ENCODE measurements around the gene CHMP4B. TPM values are rescaled to one million over a fixed set of nuclear protein-coding genes. Genes with fewer than 3 reads are reported as not detected.

The CHMP4B gene
- total RNA-seq, 3 donors from 2014 or later (not counting 1 experiment from before 2014, with no cell fraction given), result 63.7 to 74.0 (median 70.0) TPM

GRCh38 chr20:33900521-33901131 is 89.5 kb downstream of the CHMP4B start:
- H3K27ac Mint-ChIP-seq, result no peak overlapping the region
- no peaks in the 10 kb centered on the region for H3K9me3 Mint-ChIP-seq

GRCh38 chr20:33901132-33901523 is 90.0 kb downstream of the CHMP4B start:
- Mint-ChIP-seq H3K4me3 (no peak overlapping the region), H3K4me1 (no peaks in the 10 kb centered on the region), H3K27ac (no peak overlapping the region), H3K9me3 (no peaks in the 10 kb centered on the region), H3K27me3 (ENCODE audit: low read depth in 2 of 2) (peaks cover 14 to 18% of the 10 kb centered on the region in 2 donors), H3K36me3 (no peaks in the 10 kb centered on the region)
- no peaks in the 10 kb centered on the region for H3K9me3 ChIP-seq (ENCODE audit: control insufficient read depth, insufficient read depth, low read length)
- H3K27ac ChIP-seq (ENCODE audit: low read length), result no peak overlapping the region
- H3K4me3 ChIP-seq (ENCODE audit: low read length), result no peak overlapping the region
- H3K4me1 ChIP-seq (ENCODE audit: control insufficient read depth, insufficient read depth, low read length), result no peaks in the 10 kb centered on the region
- WGBS (ENCODE audit: insufficient coverage), result 53% methylated on average over 4 of the region's 4 CpGs
- H3K36me3 ChIP-seq (ENCODE audit: control insufficient read depth, insufficient read depth, low read length), result no peaks in the 10 kb centered on the region
- no peak for TF ChIP-seq CTCF (IDR thresholded peaks at IDR 0.05)
- intact Hi-C loops (cut with micrococcal nuclease), result no loop called here
- H3K27me3 ChIP-seq (ENCODE audit: control insufficient read depth, insufficient read depth, low read length), result no peaks in the 10 kb centered on the region
- no peak for DNase-seq
- ATAC-seq, result no peak

More at GRCh38 chr20:33900521-33901131, 89.5 kb downstream of the CHMP4B start:
- ATAC-seq (no peak), DNase-seq (no peak)
- Histone ChIP-seq H3K4me3 (ENCODE audit: low read length) (no peak overlapping the region), H3K27me3 (ENCODE audit: control insufficient read depth, insufficient read depth, low read length) (no peaks in the 10 kb centered on the region), H3K9me3 (ENCODE audit: control insufficient read depth, insufficient read depth, low read length) (no peaks in the 10 kb centered on the region), H3K36me3 (ENCODE audit: control insufficient read depth, insufficient read depth, low read length) (no peaks in the 10 kb centered on the region), H3K27ac (ENCODE audit: low read length) (no peak overlapping the region), H3K4me1 (ENCODE audit: control insufficient read depth, insufficient read depth, low read length) (no peaks in the 10 kb centered on the region)
- H3K4me3 Mint-ChIP-seq, result no peak overlapping the region
- H3K4me1 Mint-ChIP-seq, result no peaks in the 10 kb centered on the region
- no peaks in the 10 kb centered on the region for H3K36me3 Mint-ChIP-seq
- H3K27me3 Mint-ChIP-seq (ENCODE audit: low read depth in 2 of 2), result peaks cover 14 to 18% of the 10 kb centered on the region in 2 donors
- WGBS (ENCODE audit: insufficient coverage), result 68% methylated on average over 8 of the region's 10 CpGs
- TF ChIP-seq CTCF (IDR thresholded peaks at IDR 0.05), result no peak
- intact Hi-C loops (cut with micrococcal nuclease), result no loop called here

GRCh38 chr20:33902011-33902410 is 90.9 kb downstream of the CHMP4B start:
- Mint-ChIP-seq H3K36me3 (no peaks in the 10 kb centered on the region), H3K4me3 (no peak overlapping the region), H3K4me1 (no peaks in the 10 kb centered on the region), H3K27ac (no peak overlapping the region), H3K27me3 (ENCODE audit: low read depth in 2 of 2) (peaks cover 14 to 18% of the 10 kb centered on the region in 2 donors), H3K9me3 (no peaks in the 10 kb centered on the region)
- no peak for TF ChIP-seq CTCF (IDR thresholded peaks at IDR 0.05)
- no peaks in the 10 kb centered on the region for H3K36me3 ChIP-seq (ENCODE audit: control insufficient read depth, insufficient read depth, low read length)
- 91% methylated on average over 3 of the region's 3 CpGs for WGBS (ENCODE audit: insufficient coverage)
- H3K4me1 ChIP-seq (ENCODE audit: control insufficient read depth, insufficient read depth, low read length), result no peaks in the 10 kb centered on the region
- DNase-seq (no peak), ATAC-seq (no peak)
- intact Hi-C loops (cut with micrococcal nuclease), result no loop called here
- no peaks in the 10 kb centered on the region for H3K27me3 ChIP-seq (ENCODE audit: control insufficient read depth, insufficient read depth, low read length)
- no peaks in the 10 kb centered on the region for H3K9me3 ChIP-seq (ENCODE audit: control insufficient read depth, insufficient read depth, low read length)
- H3K4me3 ChIP-seq (ENCODE audit: low read length), result no peak overlapping the region
- no peak overlapping the region for H3K27ac ChIP-seq (ENCODE audit: low read length)

Other genes starting within 250 kb of the CHMP4B start
- under 1 TPM; 0.25 to 0.41 (median 0.33) TPM for gene C20orf144, start 149.0 kb upstream of the CHMP4B start, total RNA-seq
- gene ACTL10, start 144.4 kb upstream of the CHMP4B start, total RNA-seq, result 1 to 10 TPM in 2 of 3 donors, under 1 TPM in 1; 0.80 to 2.2 (median 1.1) TPM
- gene NECAB3, start 136.9 kb upstream of the CHMP4B start, total RNA-seq, result 10 to 100 TPM in 2 of 3 donors, 1 to 10 TPM in 1; 9.7 to 18.1 (median 13.4) TPM
- gene E2F1, start 125.0 kb upstream of the CHMP4B start, total RNA-seq, result 1 to 10 TPM; 4.6 to 5.6 (median 4.7) TPM
- gene PXMP4, start 91.0 kb upstream of the CHMP4B start, total RNA-seq, result 1 to 10 TPM; 4.7 to 6.6 (median 6.2) TPM
- 1 to 10 TPM; 3.6 to 5.1 (median 4.3) TPM for gene ZNF341, start 79.4 kb upstream of the CHMP4B start, total RNA-seq
- 100 to 1,000 TPM; 194 to 204 (median 198) TPM for gene RALY, start 182.6 kb downstream of the CHMP4B start, total RNA-seq